CD4-positive, alpha-beta T cell treated with Interleukin-15 for 1 hour (primary cell): Measurements from ENCODE around the gene MUC3A.
A peak's percentile ranks its signal among the peaks of the same experiment; 100 is the strongest.
"Not testable (repeated sequence)": the region's sequence is repeated elsewhere in the genome, so short reads cannot be mapped to it uniquely, and the experiment has no call there.

Experiments used
- DNase-seq: peaks from one replicate; pipeline ENCODE4 v3.0.0-alpha.2; 2020

The MUC3A gene

GRCh38 chr7:100978300-100978699 lies 29.0 kb downstream of the MUC3A start:
- DNase-seq: no peak

GRCh38 chr7:100983451-100984187 lies 34.3 kb downstream of the MUC3A start:
- no peak for DNase-seq

GRCh38 chr7:100984241-100984918 lies 35.0 kb downstream of the MUC3A start:
- not testable (repeated sequence) for DNase-seq

DNA sequence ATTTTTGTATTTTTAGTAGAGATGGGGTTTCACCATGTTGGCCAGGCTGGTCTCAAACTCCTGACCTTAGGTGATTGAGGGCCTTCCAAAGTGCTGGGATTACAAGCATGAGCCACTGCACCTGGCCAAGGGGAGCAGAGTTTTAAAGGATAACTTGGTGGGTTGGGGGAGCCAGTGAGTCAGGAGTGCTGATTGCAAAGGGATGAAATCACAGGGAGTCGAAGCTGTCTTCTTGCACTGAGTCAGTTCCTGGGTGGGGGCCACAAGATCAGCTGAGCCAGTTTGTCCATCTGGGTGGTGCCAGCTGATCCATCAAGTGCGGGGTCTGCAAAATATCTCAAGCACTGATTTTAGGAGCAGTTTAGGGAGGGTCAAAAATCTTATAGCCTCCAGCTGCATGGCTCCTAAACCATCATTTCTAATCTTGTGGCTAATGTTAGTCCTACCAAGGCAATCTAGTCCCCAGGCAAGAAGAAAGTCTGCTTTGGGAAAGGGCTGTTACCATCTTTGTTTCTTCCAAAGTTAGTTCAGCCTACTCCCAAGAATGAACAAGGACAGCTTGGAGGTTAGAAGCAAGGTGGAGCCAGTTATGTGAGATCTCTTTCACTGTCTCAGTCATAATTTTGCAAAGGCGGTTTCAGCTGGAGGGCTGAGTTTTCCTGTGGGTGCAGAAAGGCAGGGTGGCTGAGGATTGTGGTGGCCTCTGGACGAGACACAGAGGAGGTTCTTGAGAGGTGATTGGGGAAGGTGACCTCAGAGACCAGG lies 35.9 kb downstream of the MUC3A start:
- not testable (repeated sequence) for DNase-seq

DNA sequence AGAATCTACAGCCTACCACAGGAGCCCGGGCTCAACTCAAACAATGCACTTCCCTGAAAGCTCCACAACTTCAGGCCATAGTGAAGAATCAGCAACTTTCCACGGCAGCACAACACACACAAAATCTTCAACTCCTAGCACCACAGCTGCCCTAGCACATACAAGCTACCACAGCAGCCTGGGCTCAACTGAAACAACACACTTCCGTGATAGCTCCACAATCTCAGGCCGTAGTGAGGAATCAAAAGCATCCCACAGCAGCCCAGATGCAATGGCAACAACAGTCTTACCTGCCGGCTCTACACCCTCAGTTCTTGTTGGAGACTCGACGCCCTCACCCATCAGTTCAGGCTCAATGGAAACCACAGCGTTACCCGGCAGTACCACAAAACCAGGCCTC lies 42.3 kb downstream of the MUC3A start:
- no peak for DNase-seq

GRCh38 chr7:100992280-100992679 lies 42.9 kb downstream of the MUC3A start:
- not testable (repeated sequence) for DNase-seq

DNA sequence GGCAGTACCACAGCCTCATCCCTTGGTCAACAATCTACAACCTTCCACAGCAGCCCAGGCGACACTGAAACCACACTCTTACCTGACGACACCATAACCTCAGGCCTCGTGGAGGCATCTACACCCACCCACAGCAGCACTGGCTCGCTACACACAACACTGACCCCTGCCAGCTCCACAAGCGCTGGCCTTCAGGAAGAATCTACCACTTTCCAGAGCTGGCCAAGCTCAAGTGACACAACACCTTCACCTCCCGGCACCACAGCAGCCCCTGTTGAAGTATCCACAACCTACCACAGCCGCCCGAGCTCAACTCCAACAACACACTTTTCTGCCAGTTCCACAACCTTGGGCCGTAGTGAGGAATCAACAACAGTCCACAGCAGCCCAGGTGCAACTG lies 45.3 kb downstream of the MUC3A start:
- DNase-seq: not testable (repeated sequence)

DNA sequence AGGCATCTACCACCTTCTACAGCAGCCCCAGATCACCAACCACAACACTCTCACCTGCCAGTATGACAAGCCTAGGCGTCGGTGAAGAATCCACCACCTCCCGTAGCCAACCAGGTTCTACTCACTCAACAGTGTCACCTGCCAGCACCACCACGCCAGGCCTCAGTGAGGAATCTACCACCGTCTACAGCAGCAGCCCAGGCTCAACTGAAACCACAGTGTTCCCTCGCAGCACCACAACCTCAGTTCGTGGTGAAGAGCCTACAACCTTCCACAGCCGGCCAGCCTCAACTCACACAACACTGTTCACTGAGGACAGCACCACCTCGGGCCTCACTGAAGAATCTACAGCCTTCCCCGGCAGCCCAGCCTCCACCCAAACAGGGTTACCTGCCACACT lies 49.2 kb downstream of the MUC3A start:
- not testable (repeated sequence) for DNase-seq

GRCh38 chr7:100999334-100999733 lies 50.0 kb downstream of the MUC3A start:
- not testable (repeated sequence) for DNase-seq

GRCh38 chr7:101000025-101000424 lies 50.7 kb downstream of the MUC3A start:
- not testable (repeated sequence) for DNase-seq

GRCh38 chr7:101002333-101002732 lies 53.0 kb downstream of the MUC3A start:
- DNase-seq: not testable (repeated sequence)

GRCh38 chr7:101007361-101007760 lies 58.0 kb downstream of the MUC3A start:
- DNase-seq: not testable (repeated sequence)

DNA sequence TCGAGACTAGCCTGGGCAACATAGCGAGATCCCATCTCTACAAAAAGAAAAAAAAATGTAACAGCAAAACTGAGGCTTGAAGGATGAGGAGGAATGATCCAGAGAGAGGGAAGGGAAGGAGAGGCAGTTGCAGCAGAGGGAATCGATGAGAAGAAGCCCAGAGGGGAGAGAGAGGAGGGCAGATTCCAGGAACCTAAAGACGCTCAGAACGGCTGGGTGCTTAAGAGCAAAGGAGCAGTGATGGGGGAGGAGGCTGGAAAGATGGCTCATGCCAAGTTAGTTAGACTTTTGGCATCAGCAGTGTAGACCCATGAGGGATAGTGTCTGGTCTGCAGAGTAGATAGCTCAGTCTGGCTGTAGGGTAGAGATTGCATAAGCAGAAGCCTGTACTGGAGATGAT lies 60.3 kb downstream of the MUC3A start:
- DNase-seq: no peak

GRCh38 chr7:101012931-101013330 lies 63.6 kb downstream of the MUC3A start:
- DNase-seq: no peak

GRCh38 chr7:101015626-101016025 lies 66.3 kb downstream of the MUC3A start:
- no peak for DNase-seq

DNA sequence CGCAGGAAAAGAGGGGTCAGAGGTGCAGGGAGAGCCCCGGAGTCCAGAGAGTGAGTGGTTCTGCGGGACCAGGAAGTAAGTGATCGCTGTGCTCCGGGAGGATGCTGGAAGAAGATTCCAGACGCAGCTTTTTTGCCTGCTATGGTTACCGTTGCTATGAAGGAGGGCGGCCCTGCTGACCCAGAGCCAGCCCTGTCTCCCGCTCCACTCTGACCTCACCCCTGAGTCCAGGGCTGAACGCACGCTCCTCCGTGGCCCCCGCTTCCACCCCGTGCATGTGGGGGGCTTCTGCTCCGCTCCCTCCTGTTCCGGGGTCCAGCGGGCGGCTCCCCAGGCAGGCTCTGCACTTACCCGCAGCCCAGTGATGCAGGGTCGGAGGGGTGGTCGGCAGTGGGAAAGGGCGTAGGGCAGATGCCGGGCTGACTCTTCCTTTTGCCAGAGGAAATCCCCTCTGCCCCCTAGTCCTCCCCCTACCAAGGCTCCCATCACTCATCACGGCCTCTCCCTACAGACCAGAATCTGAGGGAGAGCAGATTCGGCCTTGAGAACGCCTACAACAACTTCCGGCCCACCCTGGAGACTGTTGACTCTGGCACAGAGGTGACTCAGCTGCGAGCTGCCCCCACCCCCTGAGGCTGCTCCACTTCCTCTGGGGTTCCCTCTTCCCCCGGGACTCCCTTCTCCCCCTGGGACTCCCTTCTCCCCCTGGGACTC lies 67.9 kb downstream of the MUC3A start:
- DNase-seq: peak; percentile 75
